ENCODE results near the gene QSER1.

The QSER1 gene

GRCh38 chr11:32913445-32913844 is 20.8 kb downstream of the QSER1 start:
- no peak for DNase-seq (ENCODE audit: low read depth in 2 of 2)

GRCh38 chr11:32916361-32916760 is 23.8 kb downstream of the QSER1 start:
- TF ChIP-seq CTCF (IDR thresholded peaks at IDR 0.05; ENCODE audit: low read depth, low read length), result no peak
- no peak for DNase-seq (ENCODE audit: low read depth in 2 of 2)
- no peak overlapping the region for H3K4me3 ChIP-seq (replicated peaks in 1 of 2; ENCODE audit: low read depth in 2 of 2, low read length in 2 of 2)

More at GRCh38 chr11:32913445-32913844, 20.8 kb downstream of the QSER1 start:
- H3K4me3 ChIP-seq (replicated peaks in 1 of 2; ENCODE audit: low read depth in 2 of 2, low read length in 2 of 2), result no peak overlapping the region
- no peak for TF ChIP-seq CTCF (IDR thresholded peaks at IDR 0.05; ENCODE audit: low read depth, low read length)

GRCh38 chr11:32916994-32917393 is 24.4 kb downstream of the QSER1 start:
- TF ChIP-seq CTCF (IDR thresholded peaks at IDR 0.05; ENCODE audit: low read depth, low read length), result no peak
- DNase-seq (ENCODE audit: low read depth in 2 of 2), result no peak
- no peak overlapping the region for H3K4me3 ChIP-seq (replicated peaks in 1 of 2; ENCODE audit: low read depth in 2 of 2, low read length in 2 of 2)

- H3K4me3 ChIP-seq (replicated peaks in 1 of 2; ENCODE audit: low read depth in 2 of 2, low read length in 2 of 2), result no peak overlapping the region
- DNase-seq (ENCODE audit: low read depth in 2 of 2), result no peak
- TF ChIP-seq CTCF (IDR thresholded peaks at IDR 0.05; ENCODE audit: low read depth, low read length), result no peak
Observed at GRCh38 chr11:32918427-32918826, 25.8 kb downstream of the QSER1 start.

- H3K4me3 ChIP-seq (replicated peaks in 1 of 2; ENCODE audit: low read depth in 2 of 2, low read length in 2 of 2), result no peak overlapping the region
- TF ChIP-seq CTCF (IDR thresholded peaks at IDR 0.05; ENCODE audit: low read depth, low read length), result no peak
- no peak for DNase-seq (ENCODE audit: low read depth in 2 of 2)
Observed at GRCh38 chr11:32919338-32919737, 26.7 kb downstream of the QSER1 start.

- H3K4me3 ChIP-seq (replicated peaks in 1 of 2; ENCODE audit: low read depth in 2 of 2, low read length in 2 of 2), result no peak overlapping the region
- DNase-seq (ENCODE audit: low read depth in 2 of 2), result no peak
- TF ChIP-seq CTCF (IDR thresholded peaks at IDR 0.05; ENCODE audit: low read depth, low read length), result no peak
Observed at GRCh38 chr11:32920570-32920969, 28.0 kb downstream of the QSER1 start.

- H3K4me3 ChIP-seq (replicated peaks in 1 of 2; ENCODE audit: low read depth in 2 of 2, low read length in 2 of 2), result no peak overlapping the region
- DNase-seq (ENCODE audit: low read depth in 2 of 2), result no peak
- TF ChIP-seq CTCF (IDR thresholded peaks at IDR 0.05; ENCODE audit: low read depth, low read length), result no peak
Observed at GRCh38 chr11:32921204-32921603, 28.6 kb downstream of the QSER1 start.
